ENCODE measurements around the gene PPP2R2C.

The PPP2R2C gene

DNA sequence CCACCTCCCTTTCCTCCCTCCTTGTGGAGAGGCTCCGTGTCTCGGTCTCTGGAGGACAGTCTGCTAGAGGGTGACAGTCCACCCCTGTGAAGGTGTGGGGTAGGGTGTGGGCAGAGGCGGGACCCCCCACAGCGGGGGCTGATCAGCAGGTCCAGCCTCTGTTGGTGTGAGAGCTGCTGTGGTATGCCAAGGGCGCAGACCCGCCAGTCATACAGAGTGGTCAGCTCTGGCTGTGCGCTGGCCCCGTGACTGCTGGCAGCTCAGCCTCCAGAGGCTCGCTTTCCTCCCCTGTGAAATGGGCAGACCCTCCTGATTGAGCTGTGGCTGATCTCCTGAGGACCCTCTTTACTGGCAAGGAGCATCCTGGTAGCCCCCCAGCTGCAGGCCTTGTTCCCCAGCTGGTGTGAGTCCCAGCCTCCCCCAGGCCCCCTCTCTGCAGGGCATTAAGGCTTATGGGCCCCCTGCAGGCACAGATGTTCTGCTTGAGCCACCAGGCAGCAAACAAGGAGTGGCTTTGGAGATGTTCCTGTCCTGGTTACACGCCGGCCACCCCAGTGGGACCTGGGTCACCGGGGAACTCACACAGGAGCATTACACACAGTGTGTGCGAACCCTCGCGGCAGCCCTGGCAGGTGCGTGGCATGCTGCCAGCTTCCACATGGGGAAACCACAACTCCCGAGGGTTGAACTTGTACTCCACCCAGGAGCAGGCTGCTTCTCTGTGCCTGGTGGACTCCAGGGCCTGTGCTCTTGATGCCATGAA, 76.8 kb downstream of the PPP2R2C start:
- Mint-ChIP-seq H3K27me3 (ENCODE audit: low read depth, poor library complexity) (peaks cover 31% of the 10 kb centered on the region), H3K36me3 (ENCODE audit: low read depth) (no peaks in the 10 kb centered on the region), H3K4me3 (no peak overlapping the region), H3K27ac (no peak overlapping the region), H3K4me1 (peaks cover 5% of the 10 kb centered on the region), H3K9me3 (no peaks in the 10 kb centered on the region)
- no peak for DNase-seq
- TF ChIP-seq CTCF (IDR thresholded peaks at IDR 0.05) = no peak

- H3K27ac Mint-ChIP-seq = no peak overlapping the region
- no peak overlapping the region for H3K4me3 Mint-ChIP-seq
- H3K36me3 Mint-ChIP-seq (ENCODE audit: low read depth) = no peaks in the 10 kb centered on the region
- no peak for TF ChIP-seq CTCF (IDR thresholded peaks at IDR 0.05)
- H3K27me3 Mint-ChIP-seq (ENCODE audit: low read depth, poor library complexity) = peaks cover 21% of the 10 kb centered on the region
- no peak for DNase-seq
- no peaks in the 10 kb centered on the region for H3K9me3 Mint-ChIP-seq
- H3K4me1 Mint-ChIP-seq = peaks cover 9% of the 10 kb centered on the region
Observed at GRCh38 chr4:6394671-6395081, 77.7 kb downstream of the PPP2R2C start.

- Mint-ChIP-seq H3K27me3 (ENCODE audit: low read depth, poor library complexity) (peaks cover 17% of the 10 kb centered on the region), H3K4me3 (no peak overlapping the region), H3K36me3 (ENCODE audit: low read depth) (no peaks in the 10 kb centered on the region), H3K4me1 (peaks cover 17% of the 10 kb centered on the region), H3K27ac (no peak overlapping the region), H3K9me3 (no peaks in the 10 kb centered on the region)
- no peak for TF ChIP-seq CTCF (IDR thresholded peaks at IDR 0.05)
- DNase-seq = no peak
Observed at GRCh38 chr4:6393544-6394475, 78.6 kb downstream of the PPP2R2C start.

DNA sequence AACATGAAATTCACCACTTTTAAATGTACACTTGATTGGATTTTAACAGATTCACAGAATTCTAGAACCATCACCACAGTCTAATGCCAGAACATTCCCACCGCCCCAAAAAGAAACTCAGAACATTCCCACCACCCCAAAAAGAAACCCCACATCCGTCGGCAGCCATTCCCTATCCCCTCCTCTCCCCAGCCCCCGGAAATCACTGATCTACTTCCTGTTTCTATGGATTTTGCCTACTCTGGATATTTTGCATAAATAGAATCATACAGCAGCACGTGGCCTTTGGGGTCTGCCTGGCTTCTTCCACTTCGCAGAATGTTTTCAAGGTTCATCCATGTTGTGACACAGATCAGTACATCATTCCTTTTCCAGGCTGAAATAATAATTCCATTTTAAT, 79.3 kb downstream of the PPP2R2C start:
- peaks cover 11% of the 10 kb centered on the region for H3K27me3 Mint-ChIP-seq (ENCODE audit: low read depth, poor library complexity)

GRCh38 chr4:6392407-6392806, 80.0 kb downstream of the PPP2R2C start:
- Mint-ChIP-seq H3K36me3 (ENCODE audit: low read depth) (no peaks in the 10 kb centered on the region), H3K4me1 (peaks cover 17% of the 10 kb centered on the region), H3K9me3 (no peaks in the 10 kb centered on the region), H3K27me3 (ENCODE audit: low read depth, poor library complexity) (peaks cover 7% of the 10 kb centered on the region), H3K27ac (no peak overlapping the region), H3K4me3 (no peak overlapping the region)
- TF ChIP-seq CTCF (IDR thresholded peaks at IDR 0.05) = no peak
- DNase-seq = no peak

More for the DNA sequence above, 79.3 kb downstream of the PPP2R2C start:
- no peaks in the 10 kb centered on the region for H3K9me3 Mint-ChIP-seq
- no peak overlapping the region for H3K27ac Mint-ChIP-seq
- no peak for DNase-seq
- no peak overlapping the region for H3K4me3 Mint-ChIP-seq
- TF ChIP-seq CTCF (IDR thresholded peaks at IDR 0.05) = no peak
- peaks cover 17% of the 10 kb centered on the region for H3K4me1 Mint-ChIP-seq
- no peaks in the 10 kb centered on the region for H3K36me3 Mint-ChIP-seq (ENCODE audit: low read depth)
